GM19455 (cell line): ENCODE data around the gene MRPL37.

Source experiments
- ATAC-seq: cut with Tn5 transposase; IDR thresholded peaks from one replicate; pipeline ENCODE4 v1.9.1; 2021; ENCODE audit not compliant: unreplicated experiment

Gene MRPL37

DNA sequence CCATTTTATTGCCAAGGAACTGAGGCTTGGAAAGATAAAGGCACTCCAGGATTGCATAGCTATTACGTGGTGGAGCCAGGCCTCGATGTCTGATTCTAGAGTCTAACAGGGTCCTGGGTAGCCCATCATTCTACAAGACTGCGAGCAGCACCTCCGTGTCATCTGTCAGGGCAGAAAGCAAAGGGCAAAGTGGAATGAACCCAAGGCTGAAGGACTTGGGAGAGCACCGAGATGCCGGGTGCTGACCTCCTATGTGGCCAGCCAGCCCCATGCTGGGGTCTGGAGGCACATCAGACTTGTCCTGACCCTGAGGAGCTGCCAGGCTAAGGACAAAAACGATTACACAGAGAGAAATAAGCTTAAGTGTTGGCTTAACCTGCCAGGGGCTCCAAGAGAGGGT lies 62.3 kb downstream of the MRPL37 start:
- ATAC-seq, result no peak

GRCh38 chr1:54263601-54264226 lies 63.7 kb downstream of the MRPL37 start:
- ATAC-seq, result no peak

DNA sequence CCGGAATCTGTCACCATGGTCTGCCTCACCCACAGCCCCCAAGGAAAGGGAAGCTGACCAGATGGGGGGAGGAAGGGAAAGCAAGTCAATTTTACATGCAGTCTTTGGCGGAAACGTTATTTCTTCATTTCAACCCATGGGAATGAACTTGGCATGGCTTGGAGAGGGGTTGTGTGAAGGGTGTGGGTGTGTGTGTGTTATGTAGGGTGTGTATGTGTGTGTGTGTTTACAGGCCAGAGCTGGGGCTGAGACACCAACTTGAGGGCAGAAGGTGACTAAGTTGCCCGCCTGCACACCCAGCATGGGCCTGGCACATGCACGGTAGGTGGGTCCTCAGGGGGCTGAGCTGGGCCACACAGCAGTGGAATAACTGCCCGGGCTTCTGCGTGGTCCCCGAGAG lies 65.2 kb downstream of the MRPL37 start:
- ATAC-seq, result no peak

DNA sequence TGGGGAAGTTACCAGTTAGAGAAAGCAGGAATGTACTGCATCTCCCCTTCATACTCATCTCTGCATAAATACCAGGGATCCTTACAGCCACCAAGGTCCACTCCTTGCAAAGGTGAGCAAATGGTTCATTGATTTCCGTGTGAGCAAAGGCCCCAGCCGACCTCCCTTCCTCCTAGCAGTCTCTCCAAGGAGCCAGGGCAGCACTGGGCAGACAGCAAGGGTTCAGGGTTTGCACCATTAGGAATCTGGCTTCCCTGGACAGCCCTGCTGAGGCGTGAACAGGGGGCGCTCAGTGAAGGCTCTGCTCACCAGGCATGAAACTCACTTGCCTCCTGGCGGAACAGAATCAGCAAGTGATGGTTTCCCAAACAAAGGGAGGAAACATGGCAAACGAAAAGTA lies 65.7 kb downstream of the MRPL37 start:
- no peak for ATAC-seq

DNA sequence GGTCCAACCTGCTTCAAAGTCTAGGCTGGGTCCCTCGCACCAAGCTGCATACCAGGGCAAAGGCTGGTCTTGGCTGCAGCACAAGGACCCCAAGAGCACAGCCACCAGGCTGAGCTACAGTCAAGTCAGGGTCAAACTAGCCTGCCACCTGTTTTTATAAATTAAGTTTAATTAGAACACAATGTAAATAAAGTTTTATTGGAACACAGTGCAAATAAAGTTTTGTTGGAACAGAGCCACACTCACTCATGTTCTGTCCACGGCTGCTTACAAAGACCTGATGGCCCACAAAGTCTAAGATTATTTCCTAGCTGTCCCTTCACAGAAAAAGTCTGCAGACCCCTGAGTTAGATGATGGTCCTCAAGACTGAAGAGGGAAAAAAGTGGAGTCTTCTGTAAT lies 66.2 kb downstream of the MRPL37 start:
- no peak for ATAC-seq

GRCh38 chr1:54266908-54267307 lies 66.9 kb downstream of the MRPL37 start:
- ATAC-seq, result no peak
